ENCODE results near the gene TUBA1C.
A peak's percentile ranks its signal among the peaks of the same experiment; 100 is the strongest.
"Not testable (repeated sequence)": the region's sequence is repeated elsewhere in the genome, so short reads cannot be mapped to it uniquely, and the experiment has no call there.

The TUBA1C gene
- total RNA-seq: 62.0 to 70.6 reads per million in 2 donors

DNA sequence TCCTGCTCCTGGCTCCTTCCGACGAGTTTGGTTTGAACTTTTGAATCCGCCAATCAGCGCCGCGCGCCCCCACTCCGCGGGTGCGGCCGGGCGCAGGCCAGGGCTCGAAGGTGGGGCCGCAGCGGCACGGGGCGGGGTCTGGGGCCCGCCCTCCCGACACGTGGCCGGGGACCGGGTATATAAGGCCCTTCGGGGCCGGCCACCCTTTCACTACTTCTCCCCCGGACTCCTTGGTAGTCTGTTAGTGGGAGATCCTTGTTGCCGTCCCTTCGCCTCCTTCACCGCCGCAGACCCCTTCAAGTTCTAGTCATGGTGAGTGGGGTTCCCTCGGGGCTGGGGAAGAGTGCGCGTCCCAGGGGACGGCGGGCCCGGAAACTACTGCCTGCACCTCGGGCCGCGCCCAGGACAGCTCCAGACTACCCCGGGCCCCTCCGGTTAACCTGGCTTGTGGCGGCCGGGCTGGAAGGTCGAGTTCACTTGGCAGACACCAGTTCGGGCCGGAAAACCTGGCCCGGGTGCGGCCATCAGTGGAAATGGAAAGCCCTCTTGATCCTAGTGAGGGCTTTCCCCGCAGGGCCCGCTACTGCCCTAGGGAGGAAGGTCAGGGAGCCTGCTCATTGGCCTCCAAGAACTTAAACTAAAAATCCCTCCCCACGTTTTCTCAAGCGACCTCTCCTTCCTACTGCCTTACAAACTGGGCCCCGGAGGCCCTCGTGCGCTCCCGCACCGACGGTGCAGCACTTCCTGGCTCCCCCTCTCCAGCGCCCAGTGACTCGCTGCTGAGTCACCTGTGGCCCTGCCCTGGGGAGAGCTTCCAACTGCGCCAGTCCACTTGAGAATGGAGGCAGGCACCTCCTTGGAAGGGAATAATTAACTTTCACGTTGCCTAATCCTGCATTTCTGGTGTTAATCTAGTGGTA, at the start of gene TUBA1C:
TUBA1C (plus strand) TSS at position 210 of the 920 bp plus-strand sequence; CDS start at position 310, 100 bp downstream.
- peak; percentile 74 to 94 (median 81) for DNase-seq

DNA sequence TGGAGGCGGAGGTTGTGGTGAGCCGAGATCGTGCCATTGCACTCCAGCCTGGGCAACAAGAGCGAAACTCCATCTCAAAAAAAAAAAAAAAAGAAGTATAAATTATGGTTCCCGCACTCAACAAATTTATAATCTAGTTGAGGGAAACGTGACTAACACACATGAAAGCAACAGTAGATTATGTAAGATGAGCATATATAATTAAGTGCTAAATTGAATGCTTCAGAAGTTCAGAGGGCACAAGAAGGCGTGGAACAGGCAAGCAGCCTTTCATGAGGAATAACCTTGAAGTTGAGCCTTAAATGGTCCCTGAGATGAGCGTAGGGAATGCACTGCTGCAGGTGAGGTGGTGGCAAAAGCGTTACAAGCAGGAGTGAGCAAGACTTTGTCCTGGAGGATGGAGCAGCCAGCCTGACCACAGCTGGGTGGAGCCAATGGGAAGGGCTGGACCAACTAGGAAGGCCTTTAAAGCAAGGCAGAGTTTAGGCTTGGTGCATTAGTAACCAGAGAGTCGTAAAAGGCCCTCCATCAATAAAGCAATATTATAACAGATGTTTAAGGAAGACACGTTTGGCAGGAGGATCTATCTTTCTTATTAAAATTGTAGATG, 45.4 kb upstream of the TUBA1C start:
- DNase-seq: no peak

DNA sequence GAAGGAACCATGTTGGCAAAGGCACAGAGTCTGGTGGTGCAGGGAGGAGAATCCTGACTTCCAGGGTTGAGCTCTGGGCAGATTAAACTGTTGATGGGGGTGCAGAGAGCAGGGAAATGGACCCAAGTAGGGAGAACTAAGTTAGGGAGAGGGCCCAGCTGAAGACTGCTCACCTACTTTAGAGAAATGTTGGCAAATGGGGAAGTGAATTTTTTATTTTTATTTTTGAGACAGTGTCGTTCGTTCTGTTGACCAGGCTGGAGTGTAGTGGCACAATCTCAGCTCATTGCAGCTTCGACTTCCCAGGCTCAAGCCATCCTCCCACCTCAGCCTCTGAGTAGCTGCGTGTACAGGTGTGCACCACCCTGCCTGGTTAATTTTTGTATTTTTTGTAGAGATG, 43.9 kb upstream of the TUBA1C start:
- DNase-seq: no peak

DNA sequence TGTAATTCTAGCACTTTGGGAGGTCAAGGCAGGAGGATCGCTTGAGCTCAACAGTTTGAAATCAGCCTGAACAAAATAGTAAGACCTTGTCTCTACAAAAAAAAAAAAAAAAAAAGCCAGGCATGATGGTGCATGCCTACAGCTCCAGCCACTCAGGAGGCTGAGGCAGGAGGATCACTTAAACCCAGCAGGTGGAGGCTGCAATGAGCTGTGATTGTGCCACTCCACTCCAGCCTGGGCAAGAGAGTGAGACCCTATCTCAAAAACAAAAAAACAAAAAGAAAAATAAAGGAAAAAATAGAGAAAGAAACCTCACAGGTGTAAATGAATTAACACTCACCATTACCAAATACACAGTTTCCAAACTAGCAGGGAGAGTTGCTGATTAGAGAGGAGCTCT, 41.8 kb upstream of the TUBA1C start:
- no peak for DNase-seq

DNA sequence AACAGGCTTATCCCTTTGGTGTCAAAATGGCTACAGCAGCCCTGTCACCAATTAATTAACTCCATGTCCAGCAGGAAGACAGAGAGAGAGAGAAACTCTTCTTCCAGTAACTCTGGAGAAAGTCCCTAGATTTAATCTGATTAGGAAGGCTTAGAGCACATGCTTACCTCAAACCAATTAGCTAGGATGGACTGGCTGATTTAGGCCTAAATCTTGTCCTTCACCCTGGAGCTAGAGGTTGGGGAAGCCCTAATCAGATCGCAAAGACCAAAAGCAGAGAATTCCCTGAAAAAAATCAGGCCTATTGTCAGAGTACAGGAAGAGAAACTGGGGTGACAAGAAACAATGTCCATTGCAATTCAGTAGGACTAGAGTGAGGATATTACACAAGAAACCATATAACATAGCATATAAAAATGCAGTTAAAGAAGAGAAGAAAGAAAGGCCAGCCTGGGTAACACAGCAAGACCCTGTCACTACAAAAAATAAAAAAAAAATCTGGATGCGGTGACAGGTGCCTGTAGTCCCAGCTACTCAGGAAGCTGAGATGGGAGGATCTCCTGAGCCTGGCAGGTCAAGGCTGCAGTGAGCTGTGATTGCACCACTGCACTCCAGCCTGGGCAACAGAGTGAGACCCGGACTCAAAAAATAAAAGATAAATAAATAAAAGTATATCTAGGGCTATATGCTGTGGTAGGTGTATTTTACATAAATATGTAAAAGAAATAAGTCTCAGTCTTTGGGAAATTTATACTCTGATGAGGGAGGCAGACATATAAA, 41.1 kb upstream of the TUBA1C start:
- DNase-seq: no peak

DNA sequence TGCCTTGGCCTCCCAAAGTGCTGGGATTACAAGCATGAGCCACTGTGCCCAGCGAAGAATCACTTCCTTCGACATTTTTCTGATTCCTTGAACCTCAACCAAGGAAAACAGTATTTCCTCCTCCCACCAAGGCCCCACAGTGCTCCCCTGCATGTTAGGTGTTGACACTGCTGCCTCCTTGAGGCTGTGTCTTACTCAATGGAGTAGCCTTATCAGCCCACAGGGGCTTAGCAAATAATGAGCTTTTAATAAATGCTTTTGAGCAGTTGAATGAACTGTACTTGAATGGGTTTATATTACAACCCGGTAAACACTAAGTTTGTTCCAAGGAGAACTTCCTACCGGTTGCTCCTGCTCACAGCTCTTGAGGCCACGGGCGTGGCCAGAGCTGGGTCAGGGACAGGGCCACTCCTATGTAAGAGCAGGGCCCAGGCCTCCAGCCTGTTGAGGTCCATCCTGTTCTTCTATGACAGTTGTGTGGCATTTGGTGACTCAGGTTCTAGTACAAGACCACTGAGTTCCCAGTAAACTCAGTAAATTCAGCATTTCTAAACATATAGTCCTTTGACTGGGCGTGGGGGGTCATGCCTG, 39.2 kb upstream of the TUBA1C start:
- no peak for DNase-seq

DNA sequence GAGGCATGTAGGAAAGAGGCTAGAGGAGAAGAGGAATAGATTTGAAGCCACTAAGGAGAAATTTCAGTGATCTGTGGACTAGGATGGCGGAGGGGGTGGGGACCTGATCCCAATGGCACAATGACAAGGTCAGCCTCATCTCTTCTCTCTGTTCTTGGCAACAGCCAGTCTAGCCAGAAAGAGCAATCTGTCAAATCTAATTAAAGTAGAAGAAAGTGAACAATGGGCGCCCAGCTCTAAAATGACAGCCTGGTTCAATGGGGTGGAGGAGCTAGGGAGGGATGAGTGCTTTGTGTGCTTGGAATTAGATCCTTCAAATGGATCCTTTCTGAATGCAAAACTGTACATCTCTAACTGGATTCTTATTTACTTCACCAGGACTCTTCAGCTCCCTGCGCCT, 37.2 kb upstream of the TUBA1C start:
- no peak for DNase-seq

DNA sequence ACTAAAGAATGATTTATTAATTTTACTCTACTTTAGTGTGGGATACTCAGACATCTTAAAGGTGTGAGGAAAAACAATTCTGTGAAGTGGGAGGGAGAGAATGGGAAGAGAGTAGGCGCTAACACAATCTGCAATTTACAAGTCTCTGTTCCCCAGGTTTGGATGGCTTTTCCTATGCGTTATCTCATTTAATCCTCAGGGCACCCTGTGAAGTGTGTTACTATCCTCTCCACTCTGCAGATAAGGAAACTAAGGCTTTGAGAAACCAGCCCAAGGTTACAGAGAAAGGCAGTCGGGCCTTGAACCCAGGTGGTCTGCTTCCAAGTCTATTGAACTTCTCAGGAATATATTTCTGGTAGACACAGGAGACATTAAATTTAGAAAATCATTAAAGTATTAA, 36.2 kb upstream of the TUBA1C start:
- no peak for DNase-seq

DNA sequence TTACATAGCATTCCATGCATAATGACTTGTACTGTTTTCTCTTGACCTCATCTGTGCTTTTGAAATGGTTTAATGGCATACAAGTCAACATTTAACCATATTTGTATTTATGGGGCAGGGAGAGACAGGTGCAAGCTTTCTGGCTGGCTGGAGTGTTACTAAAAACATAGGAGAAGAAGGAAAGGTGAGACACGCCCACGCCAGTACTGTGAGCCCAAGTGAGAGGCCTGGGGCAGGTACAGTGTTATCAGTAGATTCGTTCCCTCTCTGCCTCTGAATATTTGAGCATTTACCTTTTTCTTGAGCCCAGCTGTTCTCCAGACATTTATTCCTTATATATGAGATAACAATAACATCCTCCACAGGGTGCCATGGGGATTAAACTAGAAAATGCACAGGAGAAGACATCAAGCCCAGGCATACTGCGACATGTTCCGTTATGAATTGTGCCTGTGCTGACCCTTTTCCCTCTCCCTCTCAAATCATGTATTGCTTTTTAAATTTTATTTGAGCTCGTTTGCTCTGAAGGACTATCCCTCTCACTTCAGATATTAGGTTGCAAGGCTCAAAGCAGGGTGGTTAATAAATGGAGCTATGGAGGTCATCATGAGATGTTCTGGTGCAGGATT, 34.6 kb upstream of the TUBA1C start:
- no peak for DNase-seq

DNA sequence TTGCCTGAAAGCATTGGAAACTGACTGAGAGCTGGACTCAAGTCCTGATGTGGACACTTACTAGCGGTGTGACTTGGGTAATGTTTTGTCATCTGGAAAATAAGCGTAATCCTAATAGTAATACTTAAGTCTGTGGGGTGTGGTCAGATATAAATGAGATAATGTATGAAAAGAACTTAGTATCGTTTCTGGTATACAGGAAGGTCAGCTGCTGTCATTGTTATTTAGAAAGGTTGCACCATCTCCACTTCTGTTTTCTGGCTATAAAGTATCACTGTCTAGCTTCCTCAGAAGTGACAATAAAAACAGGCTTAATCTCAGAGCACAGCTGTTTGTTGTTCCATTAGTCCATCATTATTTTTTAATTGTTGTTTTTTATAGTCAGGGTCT, 34.1 kb upstream of the TUBA1C start:
- DNase-seq: no peak

DNA sequence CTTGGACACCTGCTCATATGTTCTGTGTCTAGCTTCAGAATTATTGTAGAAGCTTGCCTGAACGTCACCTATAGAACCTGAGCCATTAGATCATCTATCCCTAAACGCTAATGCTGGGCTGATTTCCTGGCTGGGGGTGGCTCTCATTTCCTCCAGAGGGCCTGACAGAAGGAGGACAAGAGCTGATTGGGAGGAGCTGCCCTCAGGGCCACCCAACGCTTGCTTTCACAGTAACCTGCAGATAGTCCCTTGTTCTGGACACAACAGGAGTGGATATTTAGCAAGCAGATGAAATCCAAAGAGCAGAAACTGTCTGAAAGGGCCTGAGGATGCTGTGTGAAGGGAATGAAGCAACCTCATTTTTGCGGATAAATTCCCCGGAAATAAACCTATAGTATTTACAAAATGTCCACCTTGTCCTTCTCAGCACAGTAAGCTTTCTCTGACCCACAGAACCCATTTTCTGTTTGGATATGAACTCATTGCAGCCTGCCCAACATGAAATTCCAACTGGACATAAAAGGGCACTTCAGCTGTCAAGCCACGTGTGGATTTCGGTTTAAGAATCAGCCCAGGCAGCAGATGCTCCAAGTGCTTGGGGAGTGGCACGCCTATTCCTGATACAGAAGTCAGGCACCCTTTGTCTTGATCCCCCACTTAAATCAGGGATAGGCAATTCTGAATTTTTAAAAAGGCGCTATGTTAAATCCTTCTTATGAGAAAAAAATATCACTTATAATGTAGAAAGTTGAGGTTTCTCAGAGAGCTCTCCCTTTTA, 32.8 kb upstream of the TUBA1C start:
- no peak for DNase-seq

DNA sequence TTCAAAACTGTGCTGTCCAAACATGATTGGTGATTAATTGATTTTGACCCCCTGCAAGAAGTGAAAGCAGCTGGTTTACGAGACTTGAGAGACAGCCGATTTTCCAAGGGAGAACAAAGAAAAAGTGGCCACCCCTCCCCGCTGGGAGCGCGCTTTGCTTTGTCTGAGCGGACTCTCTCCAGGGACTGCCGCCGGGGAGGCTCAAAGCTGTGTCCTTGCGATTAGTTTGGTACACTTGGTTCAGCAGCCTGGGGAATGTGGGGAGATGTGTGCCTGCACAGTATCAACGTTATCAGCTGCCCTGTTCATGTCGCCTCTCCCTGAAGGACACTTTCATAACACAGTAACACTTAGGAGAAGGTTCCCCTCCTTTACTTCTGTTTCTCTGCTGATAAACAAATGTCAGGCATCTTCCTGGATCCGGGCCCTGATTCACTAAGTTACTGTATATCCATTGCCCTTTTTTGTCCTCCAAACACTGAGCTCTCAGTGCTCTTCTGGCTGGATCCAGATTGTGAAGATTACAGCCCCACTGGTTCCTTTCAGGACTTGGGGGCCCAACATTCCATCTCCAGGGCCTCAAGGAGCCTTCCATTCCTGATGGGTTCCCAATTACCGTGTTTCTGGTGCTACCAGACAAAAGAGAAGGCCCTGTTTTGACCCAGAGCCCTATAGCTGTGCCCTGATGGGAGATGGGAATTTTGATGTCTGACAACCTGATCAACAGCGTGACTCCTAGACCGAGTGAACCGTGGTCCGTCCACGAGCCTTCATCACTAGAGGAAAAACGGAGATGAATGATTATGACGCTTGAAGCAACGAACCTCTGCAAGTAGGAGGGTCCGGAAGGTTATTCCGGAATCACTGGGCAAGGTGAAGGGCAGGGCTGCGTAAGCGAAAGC, 31.7 kb upstream of the TUBA1C start:
- no peak for DNase-seq

DNA sequence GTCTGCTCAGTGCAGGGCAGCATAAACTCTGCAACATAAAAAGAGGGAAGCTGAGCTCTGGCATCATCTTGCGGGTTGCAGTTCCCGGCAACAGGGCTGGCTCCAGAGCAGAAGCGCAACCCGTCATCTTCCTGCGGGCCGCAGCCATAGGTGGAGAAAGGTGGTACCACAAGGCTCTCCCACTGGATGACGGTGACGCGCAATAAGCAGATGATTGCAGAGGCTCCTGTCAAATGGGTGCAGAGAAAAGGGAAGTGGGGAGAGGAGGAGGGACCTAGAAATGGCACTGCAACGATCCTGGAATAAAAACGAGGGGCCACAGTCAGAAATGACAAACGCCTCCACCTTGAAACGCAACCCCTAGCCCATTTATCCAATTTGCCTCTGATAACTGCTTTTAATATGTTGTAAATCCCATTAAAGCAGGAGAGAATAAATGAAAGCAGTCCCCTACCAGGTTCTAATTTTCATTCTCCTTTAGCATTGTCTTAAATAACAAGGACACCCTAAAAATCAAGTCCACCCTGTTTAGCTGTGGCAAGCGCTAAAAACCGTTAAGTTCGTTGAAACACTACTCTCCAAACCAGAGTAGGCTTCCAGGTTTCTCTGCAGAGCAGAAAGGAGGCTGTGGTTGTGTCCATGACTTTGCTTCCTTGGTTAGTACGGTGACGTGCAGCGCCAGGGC, 30.9 kb upstream of the TUBA1C start:
- DNase-seq: no peak

DNA sequence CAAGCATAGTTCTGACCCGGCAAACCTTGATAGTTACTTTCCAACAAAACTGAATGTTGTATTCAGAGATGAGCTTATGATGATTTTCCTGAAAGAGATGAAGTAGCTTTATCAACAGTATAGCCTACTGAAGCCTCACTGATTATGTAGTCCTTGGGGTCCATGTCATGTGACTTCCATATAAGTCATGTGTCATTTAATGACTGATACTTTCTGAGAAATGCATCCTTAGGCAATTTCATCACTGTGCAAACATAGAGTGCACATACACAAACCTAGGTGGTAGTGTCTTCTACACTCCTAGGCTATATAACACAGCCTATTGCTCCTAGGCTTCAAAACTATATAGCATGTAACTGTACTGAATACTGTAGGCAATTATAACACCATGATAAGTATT, 28.5 kb upstream of the TUBA1C start:
- peak in 1 of 5 experiments; percentile 23 for DNase-seq

DNA sequence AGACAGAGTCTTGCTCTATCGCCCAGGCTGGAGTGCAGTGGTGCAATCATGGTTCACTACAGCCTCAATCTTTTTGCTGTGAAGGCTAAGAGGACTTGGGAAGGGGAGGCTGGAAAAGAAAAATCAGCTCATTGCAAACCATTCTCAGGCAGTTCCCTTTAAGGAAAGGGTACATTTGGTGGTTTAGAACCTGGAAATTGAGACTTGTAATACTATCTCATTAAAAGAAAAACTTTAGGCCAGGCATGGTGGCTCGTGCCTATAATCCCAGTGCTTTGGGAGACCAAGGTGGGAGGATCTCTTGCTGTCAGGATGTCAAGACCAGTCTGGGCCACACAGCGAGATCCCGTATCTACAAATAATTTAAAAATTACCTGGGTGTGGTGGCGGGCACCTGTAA, 21.3 kb upstream of the TUBA1C start:
- no peak for DNase-seq

DNA sequence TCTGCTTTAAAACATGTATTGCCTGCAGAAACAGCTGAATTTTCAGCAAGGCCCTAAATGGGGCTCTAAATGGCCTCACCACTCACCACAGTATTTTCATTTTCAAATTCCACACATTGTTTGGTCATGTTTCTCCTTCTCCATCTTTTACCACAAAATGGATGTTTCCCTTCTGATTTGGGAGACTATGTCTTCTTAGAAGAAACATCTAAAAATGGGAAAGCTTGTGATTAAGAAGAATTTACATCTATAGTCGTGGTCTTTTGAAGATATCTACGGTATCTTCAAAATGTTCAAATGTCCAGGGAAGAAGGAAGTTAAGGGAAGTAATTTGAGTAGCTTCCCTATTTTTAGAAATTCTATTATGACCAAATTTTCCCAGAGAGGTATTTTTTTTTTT, 20.7 kb upstream of the TUBA1C start:
- DNase-seq: no peak

DNA sequence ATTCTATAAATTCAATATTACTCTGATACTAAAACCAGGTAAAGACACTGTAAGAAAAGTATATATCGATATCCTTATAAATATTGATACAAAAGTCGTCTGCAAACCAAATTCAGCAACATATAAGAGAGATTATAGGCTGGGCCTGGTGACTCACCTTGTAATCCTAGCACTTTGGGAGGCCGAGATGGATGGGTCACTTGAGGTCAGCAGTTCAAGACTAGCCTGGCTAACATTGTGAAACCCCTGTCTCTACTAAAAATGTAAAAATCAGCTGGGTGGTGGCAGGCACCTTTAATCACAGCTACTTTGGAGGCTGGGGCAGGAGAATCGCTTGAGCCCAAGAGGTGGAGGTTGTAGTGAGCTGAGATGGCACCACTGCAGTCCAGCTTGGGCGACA, 13.5 kb upstream of the TUBA1C start:
- no peak for DNase-seq

DNA sequence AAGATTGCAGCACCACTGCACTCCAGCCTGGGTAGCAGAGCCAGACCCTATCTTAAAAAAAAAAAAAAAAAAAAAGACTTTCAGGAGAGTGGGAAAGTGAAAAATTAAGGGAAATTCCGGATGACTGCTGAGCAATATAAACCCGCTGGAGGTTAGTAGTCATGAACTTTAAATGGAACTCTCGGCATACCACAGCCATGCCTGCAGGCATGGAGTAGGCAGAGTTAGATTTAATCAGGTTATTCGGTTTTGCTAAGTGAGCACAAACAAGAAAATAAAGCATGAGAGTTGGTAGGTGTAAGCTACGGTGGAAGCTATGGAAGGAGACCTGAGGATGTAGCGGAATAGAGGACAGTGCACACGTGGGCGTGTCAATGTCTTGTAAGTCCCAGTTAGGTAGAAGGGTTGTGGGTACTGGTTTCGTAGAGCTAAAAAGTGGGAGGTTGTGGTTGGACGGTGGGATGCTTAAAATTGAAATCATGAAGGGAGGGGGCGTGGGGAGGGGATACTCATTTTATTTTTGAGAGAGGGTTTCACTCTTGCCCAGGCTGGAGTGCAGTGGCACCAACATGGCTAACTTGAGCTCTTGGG, 11.8 kb upstream of the TUBA1C start:
- DNase-seq: peak in 1 of 5 experiments; percentile 26

DNA sequence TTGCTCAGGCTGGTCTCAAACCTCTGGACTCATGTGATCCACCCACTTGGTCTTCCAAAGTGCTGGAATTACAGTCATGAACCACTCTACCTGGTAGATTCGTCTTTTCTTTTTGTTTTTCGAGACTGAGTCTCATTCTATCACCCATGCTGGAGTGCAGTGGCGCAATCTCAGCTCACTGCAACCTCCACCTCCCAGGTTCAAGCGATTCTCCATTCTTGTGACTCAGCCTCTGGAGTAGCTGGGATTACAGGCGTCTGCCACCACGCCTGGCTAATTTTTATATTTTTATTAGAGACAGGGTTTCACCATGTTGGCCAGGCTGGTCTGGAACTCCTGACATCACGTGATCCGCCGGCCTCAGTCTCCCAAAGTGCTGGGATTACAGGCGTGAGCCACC, 9.4 kb upstream of the TUBA1C start:
- DNase-seq: not testable (repeated sequence)
